Panc1 (cell line): ENCODE measurements around the gene SHLD1.
"Not testable (repeated sequence)": the region's sequence is repeated elsewhere in the genome, so short reads cannot be mapped to it uniquely, and the experiment has no call there.

ENCODE experiments used
- CTCF ChIP-seq: fragments of 450-650 bp; IDR thresholded peaks from 2 replicates; pipeline ENCODE4 v1.5.1; 2017; ENCODE audit warnings: mild to moderate bottlenecking
- POLR2AphosphoS5 ChIP-seq: IDR thresholded peaks from 2 replicates; pipeline ENCODE4 v1.6.1; 2012; ENCODE audit warnings: mild to moderate bottlenecking, low read depth, low read length, moderate library complexity
- REST ChIP-seq, 2 experiments: IDR thresholded peaks; 2 replicates each; pipeline ENCODE4 v1.6.1; 2011 to 2012; ENCODE audit warnings: low read depth in 2 of 2, control low read depth in 1 of 2, low read length in 1 of 2, mild to moderate bottlenecking in 1 of 2, moderate library complexity in 1 of 2; ENCODE audit not compliant: insufficient read depth in 1 of 2
- SIN3A ChIP-seq: IDR thresholded peaks from 2 replicates; pipeline ENCODE4 v1.6.1; 2012; ENCODE audit warnings: low read depth, mild to moderate bottlenecking, low read length, moderate library complexity, borderline replicate concordance; ENCODE audit not compliant: insufficient read depth
- TCF7L2 ChIP-seq: IDR thresholded peaks from 2 replicates; pipeline ENCODE4 v1.6.1; 2011; ENCODE audit warnings: mild to moderate bottlenecking, low read depth, low read length, inconsistent platforms

- TF ChIP-seq CTCF; SIN3A; POLR2AphosphoS5; REST (IDR thresholded peaks at IDR 0.05; ENCODE audit: insufficient read depth in 1 of 2, low read depth in 2 of 2, low read length in 1 of 2); TCF7L2: not testable (repeated sequence)
Observed at GRCh38 chr20:5740643-5741042, 9.6 kb upstream of the SHLD1 start.
